HepG2 (cell line): Measurements from ENCODE around the gene RPAP3. TPM values are rescaled to one million over a fixed set of nuclear protein-coding genes. Genes with fewer than 3 reads are reported as not detected.

ENCODE experiments used
- EP300 ChIP-seq, 3 experiments: sonication (generic) in 1 of 3; formaldehyde crosslinking in 1 of 3; IDR thresholded peaks; 2 replicates each; pipeline versions ENCODE4 v1.5.1 to v1.6.1; 2011 to 2020; ENCODE audit warnings: low read depth in 2 of 3, low read length in 2 of 3, borderline replicate concordance in 1 of 3, improper control_type of control experiment in 1 of 3, mild to moderate bottlenecking in 1 of 3, missing genetic modification reagents in 1 of 3, moderate library complexity in 1 of 3
- ESRRA ChIP-seq: sonication (generic); formaldehyde crosslinking; IDR thresholded peaks from 2 replicates; pipeline ENCODE4 v1.5.1; 2020; ENCODE audit warnings: mild to moderate bottlenecking, low read depth, missing genetic modification reagents
- FOXP1 ChIP-seq, 2 experiments: fragments of 450-650 bp in 1 of 2; IDR thresholded peaks; 2 replicates each; pipeline ENCODE4 v1.6.1; 2017 to 2018; ENCODE audit warnings: antibody characterized with exemption in 1 of 2
- KLF11 ChIP-seq: IDR thresholded peaks from 2 replicates; pipeline ENCODE4 v1.6.1; 2016; ENCODE audit warnings: missing compliant biosample characterization
- MAZ ChIP-seq, 2 experiments: sonication (generic) in 1 of 2; formaldehyde crosslinking in 1 of 2; IDR thresholded peaks; 2 replicates each; pipeline versions ENCODE4 v1.5.0 to v1.6.1; 2012 to 2020; ENCODE audit warnings: low read depth in 2 of 2, mild to moderate bottlenecking in 2 of 2, borderline replicate concordance in 1 of 2, improper control_type of control experiment in 1 of 2, low read length in 1 of 2, missing genetic modification reagents in 1 of 2, moderate library complexity in 1 of 2
- NCOA1 ChIP-seq: sonication (generic); formaldehyde crosslinking; IDR thresholded peaks from 2 replicates; pipeline ENCODE4 v1.9.0; 2021; ENCODE audit warnings: missing genetic modification reagents
- NFE2L1 ChIP-seq: sonication (generic); formaldehyde crosslinking; IDR thresholded peaks from 2 replicates; pipeline ENCODE4 v1.4.0; 2020; ENCODE audit warnings: missing genetic modification reagents, mild to moderate bottlenecking, borderline replicate concordance
- REPIN1 ChIP-seq: sonication (generic); formaldehyde crosslinking; IDR thresholded peaks from 2 replicates; pipeline ENCODE4 v1.8.0; 2022; ENCODE audit warnings: missing genetic modification reagents, low read depth, mild to moderate bottlenecking, borderline replicate concordance
- WIZ ChIP-seq: sonication (generic); formaldehyde crosslinking; IDR thresholded peaks from 2 replicates; pipeline ENCODE4 v1.5.1; 2020; ENCODE audit warnings: mild to moderate bottlenecking, missing genetic modification reagents
- ZBTB26 ChIP-seq: IDR thresholded peaks from 2 replicates; pipeline ENCODE4 v1.6.1; 2016; ENCODE audit warnings: missing compliant biosample characterization, missing genetic modification reagents, borderline replicate concordance
- ZFP90 ChIP-seq: sonication (generic); formaldehyde crosslinking; IDR thresholded peaks from 2 replicates; pipeline ENCODE4 v1.8.0; 2022; ENCODE audit warnings: missing genetic modification reagents, mild to moderate bottlenecking, inconsistent platforms, borderline replicate concordance
- ZNF431 ChIP-seq: sonication (generic); formaldehyde crosslinking; IDR thresholded peaks from 2 replicates; pipeline ENCODE4 v1.9.0; 2022; ENCODE audit warnings: missing genetic modification reagents, low read depth, mild to moderate bottlenecking, borderline replicate concordance
- ZNF605 ChIP-seq: sonication (generic); formaldehyde crosslinking; IDR thresholded peaks from 2 replicates; pipeline ENCODE4 v1.8.0; 2022; ENCODE audit warnings: mild to moderate bottlenecking, missing genetic modification reagents
- ZNF704 ChIP-seq: sonication (generic); formaldehyde crosslinking; IDR thresholded peaks from 2 replicates; pipeline ENCODE4 v1.8.1; 2023; ENCODE audit warnings: mild to moderate bottlenecking, inconsistent platforms, moderate library complexity, missing genetic modification reagents, borderline replicate concordance
- ZNF83 ChIP-seq: sonication (generic); formaldehyde crosslinking; IDR thresholded peaks from 2 replicates; pipeline ENCODE4 v1.4.0; 2020; ENCODE audit warnings: missing genetic modification reagents, mild to moderate bottlenecking, borderline replicate concordance
- polyA plus RNA-seq, 8 experiments: library from polyadenylated mRNA; depleted of rRNA in 3 of 8; stranded (reverse) in 7 of 8; unstranded in 1 of 8; fragments of >200 nt; fragmentation: Illumina TruSeq in 4 of 8; extraction: Trizol in 4 of 8; gene quantifications; 2 replicates each; pipeline versions ENCODE4 v1.2.1 to v1.2.3, GENCODE V29; 2011 to 2016; ENCODE audit warnings: low read depth in 4 of 8, missing spikeins in 1 of 8, mixed read lengths in 1 of 8; ENCODE audit not compliant: insufficient read depth in 1 of 8
- total RNA-seq, 5 experiments: library from RNA; depleted of rRNA; stranded (reverse); fragments of >200 nt; fragmentation: Illumina TruSeq; extraction: Trizol; gene quantifications; 2 replicates each; pipeline ENCODE4 v1.2.3, GENCODE V29; 2016; ENCODE audit warnings: low read depth in 1 of 5
- TF ChIP-seq, protein P1 (sequence below): sonication (generic); formaldehyde crosslinking; IDR thresholded peaks from 2 replicates; pipeline ENCODE4 v1.4.0; 2020; ENCODE audit warnings: mild to moderate bottlenecking, missing genetic modification reagents
- TF ChIP-seq, protein P2 (sequence below): sonication (generic); formaldehyde crosslinking; IDR thresholded peaks from 2 replicates; pipeline ENCODE4 v1.9.0; 2021; ENCODE audit warnings: missing genetic modification reagents, borderline replicate concordance
- TF ChIP-seq, protein P3 (sequence below): sonication (generic); formaldehyde crosslinking; IDR thresholded peaks from 2 replicates; pipeline ENCODE4 v1.4.0; 2020; ENCODE audit warnings: low read depth, mild to moderate bottlenecking, missing genetic modification reagents

RPAP3 gene
- total and polyA plus RNA-seq, 2 of the 13 experiments (the other 11 are each of a cell fraction or from before 2014, with no cell fraction given) = 8.8 to 32.8 TPM

- TF ChIP-seq, protein P1, sequence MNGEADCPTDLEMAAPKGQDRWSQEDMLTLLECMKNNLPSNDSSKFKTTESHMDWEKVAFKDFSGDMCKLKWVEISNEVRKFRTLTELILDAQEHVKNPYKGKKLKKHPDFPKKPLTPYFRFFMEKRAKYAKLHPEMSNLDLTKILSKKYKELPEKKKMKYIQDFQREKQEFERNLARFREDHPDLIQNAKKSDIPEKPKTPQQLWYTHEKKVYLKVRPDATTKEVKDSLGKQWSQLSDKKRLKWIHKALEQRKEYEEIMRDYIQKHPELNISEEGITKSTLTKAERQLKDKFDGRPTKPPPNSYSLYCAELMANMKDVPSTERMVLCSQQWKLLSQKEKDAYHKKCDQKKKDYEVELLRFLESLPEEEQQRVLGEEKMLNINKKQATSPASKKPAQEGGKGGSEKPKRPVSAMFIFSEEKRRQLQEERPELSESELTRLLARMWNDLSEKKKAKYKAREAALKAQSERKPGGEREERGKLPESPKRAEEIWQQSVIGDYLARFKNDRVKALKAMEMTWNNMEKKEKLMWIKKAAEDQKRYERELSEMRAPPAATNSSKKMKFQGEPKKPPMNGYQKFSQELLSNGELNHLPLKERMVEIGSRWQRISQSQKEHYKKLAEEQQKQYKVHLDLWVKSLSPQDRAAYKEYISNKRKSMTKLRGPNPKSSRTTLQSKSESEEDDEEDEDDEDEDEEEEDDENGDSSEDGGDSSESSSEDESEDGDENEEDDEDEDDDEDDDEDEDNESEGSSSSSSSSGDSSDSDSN (CRISPR knock-in tag) = peak; percentile 69; the same call in 1 of the 2 replicates
- no peak for TF ChIP-seq NCOA1 (CRISPR knock-in tag)
- peak; percentile 49; the same call in 1 of the 2 replicates for TF ChIP-seq ZFP90 (CRISPR knock-in tag)
- no peak; the same call in 1 of the 2 replicates for TF ChIP-seq ZNF704 (CRISPR knock-in tag)
- peak; percentile 66; the same call in 1 of the 2 replicates for TF ChIP-seq REPIN1 (CRISPR knock-in tag)
- no peak for TF ChIP-seq ZNF83 (CRISPR knock-in tag)
- no peak for TF ChIP-seq ZNF605 (CRISPR knock-in tag)
- 0 out of 2 replicates have a peak, but pooled peaks have one; percentile 33 for TF ChIP-seq MAZ (IDR thresholded peaks at IDR 0.05; ENCODE audit: borderline replicate concordance, low read depth, low read length)
- TF ChIP-seq MAZ (CRISPR knock-in tag; IDR thresholded peaks at IDR 0.05; ENCODE audit: low read depth) = peak; percentile 52
- TF ChIP-seq, protein P2, sequence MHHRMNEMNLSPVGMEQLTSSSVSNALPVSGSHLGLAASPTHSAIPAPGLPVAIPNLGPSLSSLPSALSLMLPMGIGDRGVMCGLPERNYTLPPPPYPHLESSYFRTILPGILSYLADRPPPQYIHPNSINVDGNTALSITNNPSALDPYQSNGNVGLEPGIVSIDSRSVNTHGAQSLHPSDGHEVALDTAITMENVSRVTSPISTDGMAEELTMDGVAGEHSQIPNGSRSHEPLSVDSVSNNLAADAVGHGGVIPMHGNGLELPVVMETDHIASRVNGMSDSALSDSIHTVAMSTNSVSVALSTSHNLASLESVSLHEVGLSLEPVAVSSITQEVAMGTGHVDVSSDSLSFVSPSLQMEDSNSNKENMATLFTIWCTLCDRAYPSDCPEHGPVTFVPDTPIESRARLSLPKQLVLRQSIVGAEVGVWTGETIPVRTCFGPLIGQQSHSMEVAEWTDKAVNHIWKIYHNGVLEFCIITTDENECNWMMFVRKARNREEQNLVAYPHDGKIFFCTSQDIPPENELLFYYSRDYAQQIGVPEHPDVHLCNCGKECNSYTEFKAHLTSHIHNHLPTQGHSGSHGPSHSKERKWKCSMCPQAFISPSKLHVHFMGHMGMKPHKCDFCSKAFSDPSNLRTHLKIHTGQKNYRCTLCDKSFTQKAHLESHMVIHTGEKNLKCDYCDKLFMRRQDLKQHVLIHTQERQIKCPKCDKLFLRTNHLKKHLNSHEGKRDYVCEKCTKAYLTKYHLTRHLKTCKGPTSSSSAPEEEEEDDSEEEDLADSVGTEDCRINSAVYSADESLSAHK (CRISPR knock-in tag) = no peak
- TF ChIP-seq NFE2L1 = no peak
- no peak for TF ChIP-seq ZBTB26 (CRISPR knock-in tag)
- TF ChIP-seq EP300 (IDR thresholded peaks at IDR 0.05; ENCODE audit: low read depth in 2 of 2, low read length in 2 of 2) = no peak
- TF ChIP-seq EP300 (CRISPR knock-in tag; IDR thresholded peaks at IDR 0.05; ENCODE audit: borderline replicate concordance) = 0 out of 2 replicates have a peak, but pooled peaks have one; percentile 20
- TF ChIP-seq, protein P3, sequence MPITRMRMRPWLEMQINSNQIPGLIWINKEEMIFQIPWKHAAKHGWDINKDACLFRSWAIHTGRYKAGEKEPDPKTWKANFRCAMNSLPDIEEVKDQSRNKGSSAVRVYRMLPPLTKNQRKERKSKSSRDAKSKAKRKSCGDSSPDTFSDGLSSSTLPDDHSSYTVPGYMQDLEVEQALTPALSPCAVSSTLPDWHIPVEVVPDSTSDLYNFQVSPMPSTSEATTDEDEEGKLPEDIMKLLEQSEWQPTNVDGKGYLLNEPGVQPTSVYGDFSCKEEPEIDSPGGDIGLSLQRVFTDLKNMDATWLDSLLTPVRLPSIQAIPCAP (CRISPR knock-in tag) = no peak
- no peak for TF ChIP-seq KLF11 (CRISPR knock-in tag)
- TF ChIP-seq FOXP1 (IDR thresholded peaks at IDR 0.05) = no peak
- TF ChIP-seq FOXP1 (CRISPR knock-in tag; IDR thresholded peaks at IDR 0.05) = no peak
- TF ChIP-seq ZNF431 (CRISPR knock-in tag) = peak; percentile 89
- no peak for TF ChIP-seq WIZ (CRISPR knock-in tag)
- peak; percentile 45; the same call in 1 of the 2 replicates for TF ChIP-seq ESRRA (CRISPR knock-in tag)
These were observed at the start of gene RPAP3 (continued) for GRCh38 chr12:47705566-47706425.
